Thymus (tissue), 11 donors: ENCODE measurements around the gene RPS16. TPM values are rescaled to one million over a fixed set of nuclear protein-coding genes. Genes with fewer than 3 reads are reported as not detected.
A peak's percentile ranks its signal among the peaks of the same experiment; 100 is the strongest.

Source experiments
- DNase-seq, 9 donors: peaks; one replicate each; pipeline ENCODE4 v3.0.0-alpha.2; 2013; ENCODE audit warnings: low spot score in 9 of 9, low read depth in 6 of 9, missing footprints in 1 of 9
- H3K27ac ChIP-seq, 2 donors: one replicate each; pipeline ENCODE4 v1.5.1; 2013; ENCODE audit warnings: control low read depth in 1 of 2, low read depth in 1 of 2, low read length in 1 of 2, mild to moderate bottlenecking in 1 of 2, moderate library complexity in 1 of 2
- H3K27me3 ChIP-seq, 2 donors: one replicate each; pipeline ENCODE4 v1.5.1; 2013; ENCODE audit warnings: low read length in 1 of 2; ENCODE audit not compliant: control insufficient read depth in 2 of 2, insufficient read depth in 1 of 2
- H3K36me3 ChIP-seq, 2 donors: one replicate each; pipeline ENCODE4 v1.5.1; 2013; ENCODE audit warnings: low read length in 1 of 2, mild to moderate bottlenecking in 1 of 2, moderate library complexity in 1 of 2; ENCODE audit not compliant: control insufficient read depth in 2 of 2, insufficient read depth in 2 of 2
- H3K4me1 ChIP-seq, 2 donors: one replicate each; pipeline ENCODE4 v1.5.1; 2013; ENCODE audit warnings: low read length in 2 of 2; ENCODE audit not compliant: control insufficient read depth in 2 of 2, insufficient read depth in 2 of 2
- H3K4me3 ChIP-seq, 2 donors: one replicate each; pipeline ENCODE4 v1.5.1; 2013; ENCODE audit warnings: low read length in 2 of 2, control low read depth in 1 of 2, mild to moderate bottlenecking in 1 of 2
- H3K9me3 ChIP-seq, 2 donors: one replicate each; pipeline ENCODE4 v1.5.1; 2013; ENCODE audit warnings: low read length in 1 of 2, mild to moderate bottlenecking in 1 of 2; ENCODE audit not compliant: control insufficient read depth in 2 of 2, insufficient read depth in 1 of 2
- WGBS: extraction: QIAGEN DNeasy Blood & Tissue Kit; methylation state at CpG from one replicate; pipeline ENCODE4 v1.1.7; 2013; 5-methylcytosine and 5-hydroxymethylcytosine counted together
- polyA plus RNA-seq: library from polyadenylated mRNA; stranded (reverse); fragments of 200-250 nt; gene quantifications from one replicate; pipeline ENCODE4 v1.2.3, GENCODE V29; 2013
- total RNA-seq: library from RNA; stranded (reverse); fragments of 120-200 nt; gene quantifications from one replicate; pipeline ENCODE4 v1.2.4, GENCODE V29; 2013
- donor health status: healthy.

RPS16 gene
- total and polyA plus RNA-seq, 2 donors = 788 to 3,143 TPM

DNA sequence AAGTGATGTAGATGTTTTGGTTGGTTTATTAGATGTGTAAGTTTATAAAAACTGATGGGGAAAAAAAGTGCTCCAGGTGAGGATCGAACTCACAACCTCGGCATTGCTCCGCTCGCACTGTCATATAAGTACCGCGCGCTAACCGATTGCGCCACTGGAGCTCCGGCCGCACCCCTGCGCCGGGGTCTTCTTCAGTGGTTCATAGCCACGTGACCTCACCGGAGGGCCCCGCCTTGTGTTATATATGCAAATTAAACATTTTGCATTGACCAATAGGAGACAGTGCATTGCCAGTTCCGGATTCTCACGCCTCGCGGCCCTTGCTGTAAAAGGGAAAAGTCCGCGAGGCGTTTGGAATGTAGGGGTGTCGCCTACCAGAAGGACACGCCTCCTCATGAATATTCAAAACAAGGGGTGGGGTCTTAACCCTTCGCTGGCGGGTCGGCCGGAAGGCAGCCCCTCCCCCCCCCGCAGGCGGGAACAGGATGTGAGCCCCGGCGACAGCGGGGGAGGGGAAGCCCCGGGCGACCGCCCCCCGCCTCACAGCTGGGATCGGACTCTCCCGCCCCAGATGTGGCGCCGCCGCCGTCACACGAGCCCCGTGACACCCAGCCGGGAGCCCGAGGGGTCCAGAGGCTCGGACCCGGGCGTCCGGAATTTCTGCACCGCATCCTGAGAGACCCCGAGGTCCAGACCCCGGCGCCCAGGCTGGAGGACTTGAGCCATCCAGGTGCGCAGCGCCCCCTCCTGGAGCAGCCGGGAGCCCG, 23.5 kb downstream of the RPS16 start, which contains the start of gene PLEKHG2:
TSS of gene PLEKHG2 (plus strand) at position 570 of the 767 bp plus-strand sequence. CDS start 1,418 bp downstream, outside the sequence.
- Histone ChIP-seq H3K36me3 (peaks cover 26 to 40% of the 10 kb centered on the region in 2 donors), H3K27ac (peak within 1 kb of the TSS; percentile 99 to 100), H3K9me3 (peaks cover 0 to 1% of the 10 kb centered on the region in 2 donors), H3K4me1 (peaks cover 22 to 57% of the 10 kb centered on the region in 2 donors), H3K27me3 (no peaks in the 10 kb centered on the region), H3K4me3 (peak within 1 kb of the TSS; percentile 73 to 99)
- under 1% methylated on average over 60 of the region's 60 CpGs for WGBS
- DNase-seq = peak; percentile 93 to 100 (median 99)

DNA sequence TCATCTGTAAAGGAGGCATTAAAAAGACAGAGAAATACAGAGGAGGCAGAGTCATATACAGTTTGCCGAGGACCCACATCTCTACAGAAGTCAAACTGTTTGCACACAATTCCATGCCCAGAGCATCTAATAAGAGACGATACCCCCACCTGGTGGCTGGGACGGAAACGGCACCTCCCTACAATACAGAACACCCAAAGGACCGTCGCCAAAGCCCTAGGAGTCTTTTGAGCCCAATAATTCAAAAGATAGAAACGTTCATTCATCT, 24.0 kb downstream of the RPS16 start:
- peaks cover 26 to 35% of the 10 kb centered on the region in 2 donors for H3K36me3 ChIP-seq
- peak overlapping the region; percentile 17 to 99 for H3K4me3 ChIP-seq
- H3K27me3 ChIP-seq = peaks cover 0 to 2% of the 10 kb centered on the region in 2 donors
- H3K4me1 ChIP-seq = peaks cover 22 to 62% of the 10 kb centered on the region in 2 donors
- peak overlapping the region; percentile 99 to 100 for H3K27ac ChIP-seq
- under 1% methylated on average over 7 of the region's 7 CpGs for WGBS
- DNase-seq = peak; percentile 80 to 97 (median 94)
- peaks cover 0 to 6% of the 10 kb centered on the region in 2 donors for H3K9me3 ChIP-seq

DNA sequence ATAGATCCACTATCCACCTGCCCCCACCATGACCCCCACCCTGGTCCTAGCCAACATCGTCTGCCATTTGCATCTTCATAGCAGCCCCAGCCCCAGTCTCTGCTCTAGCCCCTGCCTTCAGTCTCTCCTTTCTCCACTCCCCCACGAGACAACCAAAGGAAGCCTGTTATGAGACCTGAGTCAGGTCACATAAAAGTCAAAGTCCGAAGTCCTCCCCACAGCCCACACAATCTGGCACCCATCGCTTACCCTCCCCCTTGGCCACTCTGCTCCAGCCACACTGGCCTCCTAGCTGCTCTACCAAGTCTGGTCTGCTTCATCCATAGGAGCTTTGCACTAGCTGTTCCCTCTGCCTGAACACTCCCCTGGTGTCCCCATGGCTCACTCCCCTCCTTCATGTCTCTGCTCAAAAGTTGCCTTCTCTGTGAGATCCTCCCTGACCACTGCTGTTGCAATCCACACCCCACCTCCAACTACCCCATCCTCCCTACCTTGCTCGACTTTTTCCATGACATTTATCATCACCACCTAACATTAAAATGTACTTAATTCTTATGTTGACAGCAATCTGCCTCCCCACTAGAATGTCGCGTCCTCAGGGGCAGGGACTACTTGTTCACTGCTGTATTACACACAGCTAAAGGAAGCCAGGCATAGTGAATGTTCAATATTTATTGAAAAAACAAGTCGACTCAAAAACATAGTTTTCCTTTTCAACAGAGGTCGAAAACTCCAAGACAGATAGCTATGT, 24.5 kb downstream of the RPS16 start:
- H3K27ac ChIP-seq = peak overlapping the region; percentile 99 to 100
- peaks cover 22 to 62% of the 10 kb centered on the region in 2 donors for H3K4me1 ChIP-seq
- peaks cover 0 to 6% of the 10 kb centered on the region in 2 donors for H3K9me3 ChIP-seq
- H3K27me3 ChIP-seq = peaks cover 0 to 2% of the 10 kb centered on the region in 2 donors
- peak overlapping the region; percentile 17 to 99 for H3K4me3 ChIP-seq
- 49% methylated on average over 9 of the region's 9 CpGs for WGBS
- DNase-seq = no peak
- peaks cover 22 to 30% of the 10 kb centered on the region in 2 donors for H3K36me3 ChIP-seq

DNA sequence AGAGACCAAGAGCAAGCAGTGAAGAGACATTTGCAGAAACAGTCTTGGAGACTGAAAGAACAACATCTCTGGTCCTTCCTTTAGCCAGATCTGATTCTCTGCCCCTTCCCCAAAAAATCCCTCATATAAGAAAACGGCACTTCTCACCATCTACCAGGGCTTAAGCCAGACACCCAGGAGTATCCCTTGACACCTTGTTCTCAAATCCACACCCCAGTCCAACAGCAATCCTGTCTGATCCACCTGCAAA, 25.0 kb downstream of the RPS16 start:
- H3K9me3 ChIP-seq = peaks cover 0 to 6% of the 10 kb centered on the region in 2 donors
- peak overlapping the region; percentile 99 to 100 for H3K4me3 ChIP-seq
- peaks cover 24 to 67% of the 10 kb centered on the region in 2 donors for H3K4me1 ChIP-seq
- peak overlapping the region; percentile 99 to 100 for H3K27ac ChIP-seq
- H3K27me3 ChIP-seq = peaks cover 0 to 2% of the 10 kb centered on the region in 2 donors
- DNase-seq = no peak
- WGBS = 86% methylated on average over 1 of the region's 1 CpG
- peaks cover 17 to 25% of the 10 kb centered on the region in 2 donors for H3K36me3 ChIP-seq

DNA sequence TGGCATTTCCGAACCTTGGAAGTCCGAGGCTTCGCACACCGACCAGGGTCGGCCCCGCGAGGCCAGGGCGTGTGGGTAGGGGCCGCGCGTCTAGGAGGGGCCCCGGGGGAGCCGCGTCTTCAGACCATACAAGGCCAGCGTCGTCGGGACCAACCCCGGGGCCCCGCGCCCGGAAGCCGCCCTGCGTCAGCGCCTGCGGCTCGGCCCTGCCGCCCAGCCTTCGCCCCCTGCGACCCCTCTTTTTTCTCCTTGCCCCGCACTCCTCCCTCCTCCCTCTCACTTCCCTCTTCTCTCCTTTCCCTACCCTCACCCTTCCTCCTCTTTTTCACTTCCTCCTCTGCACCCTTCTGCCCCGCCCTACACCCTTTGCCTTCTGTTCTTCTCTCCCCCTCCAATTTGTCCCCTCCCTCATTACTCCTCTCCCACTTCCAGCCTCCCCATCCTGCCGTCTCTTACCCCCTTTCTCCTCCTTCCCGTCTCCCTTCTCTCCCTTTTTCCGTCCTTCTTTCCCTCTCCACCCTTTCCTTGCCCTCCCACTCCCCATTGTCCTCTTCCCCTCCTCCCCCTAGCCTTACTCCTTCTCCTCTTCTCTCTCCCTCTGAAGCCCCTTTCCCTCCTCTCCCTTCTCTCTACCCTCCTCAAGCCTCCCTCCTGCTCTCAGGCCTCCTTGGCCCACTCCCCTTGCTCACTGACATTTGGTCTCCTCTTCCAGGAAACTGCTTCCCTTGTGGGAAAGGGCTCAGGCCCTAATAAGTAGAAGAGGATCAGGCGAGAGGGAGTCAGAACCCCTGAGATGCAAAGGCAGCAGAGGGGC, 25.5 kb downstream of the RPS16 start:
- H3K36me3 ChIP-seq = peaks cover 15 to 19% of the 10 kb centered on the region in 2 donors
- peaks cover 0 to 6% of the 10 kb centered on the region in 2 donors for H3K9me3 ChIP-seq
- peak overlapping the region; percentile 99 to 100 for H3K4me3 ChIP-seq
- peak overlapping the region; percentile 99 to 100 for H3K27ac ChIP-seq
- peak in 3 of 9 donors; percentile 61 to 78 (median 63) for DNase-seq
- H3K27me3 ChIP-seq = peaks cover 0 to 2% of the 10 kb centered on the region in 2 donors
- H3K4me1 ChIP-seq = peaks cover 29 to 72% of the 10 kb centered on the region in 2 donors
- 5% methylated on average over 35 of the region's 35 CpGs for WGBS

DNA sequence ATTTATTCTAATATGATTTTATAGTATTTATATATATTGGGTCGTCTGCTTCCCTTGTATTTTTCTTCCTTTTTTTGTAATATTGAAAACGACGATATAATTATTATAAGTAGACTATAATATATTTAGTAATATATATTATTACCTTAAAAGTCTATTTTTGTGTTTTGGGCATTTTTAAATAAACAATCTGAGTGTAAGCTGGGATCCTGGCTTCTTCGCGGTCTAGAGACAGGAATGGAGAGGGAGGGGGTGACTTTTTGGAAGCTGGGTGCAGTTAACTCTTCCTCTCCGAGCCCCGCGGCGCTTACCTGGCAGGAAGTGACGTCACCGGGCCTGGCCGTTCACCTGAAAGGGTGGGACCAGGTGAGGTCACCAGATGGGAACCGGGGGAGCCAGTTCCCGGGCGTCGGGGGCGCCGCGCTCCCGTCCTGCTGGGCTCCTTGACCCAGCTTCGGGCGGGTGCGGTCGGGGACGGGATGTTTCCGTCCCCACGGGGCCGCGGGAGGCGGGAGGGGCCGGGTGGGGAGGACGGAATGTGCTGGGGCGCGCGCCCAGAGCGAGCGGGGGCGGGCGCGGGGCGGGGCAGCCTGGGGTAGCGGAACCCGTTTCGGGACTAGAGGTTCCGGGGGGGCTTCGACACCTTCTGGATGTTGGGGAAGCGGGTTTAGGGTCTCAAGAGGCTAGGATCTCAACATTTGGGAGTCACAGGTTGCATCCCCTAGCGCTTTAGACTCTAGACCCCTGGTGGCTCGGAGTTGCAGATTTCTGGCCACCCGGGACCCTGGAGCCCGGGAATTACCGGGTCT, 26.3 kb downstream of the RPS16 start:
- 3% methylated on average over 52 of the region's 52 CpGs for WGBS
- Histone ChIP-seq H3K4me3 (peak overlapping the region; percentile 99 to 100), H3K9me3 (peaks cover 0 to 6% of the 10 kb centered on the region in 2 donors), H3K4me1 (peaks cover 30 to 70% of the 10 kb centered on the region in 2 donors), H3K36me3 (peaks cover 15% of the 10 kb centered on the region in 2 donors), H3K27me3 (peaks cover 0 to 2% of the 10 kb centered on the region in 2 donors), H3K27ac (peak overlapping the region; percentile 99 to 100)
- peak in 5 of 9 donors; percentile 58 to 84 (median 70) for DNase-seq

DNA sequence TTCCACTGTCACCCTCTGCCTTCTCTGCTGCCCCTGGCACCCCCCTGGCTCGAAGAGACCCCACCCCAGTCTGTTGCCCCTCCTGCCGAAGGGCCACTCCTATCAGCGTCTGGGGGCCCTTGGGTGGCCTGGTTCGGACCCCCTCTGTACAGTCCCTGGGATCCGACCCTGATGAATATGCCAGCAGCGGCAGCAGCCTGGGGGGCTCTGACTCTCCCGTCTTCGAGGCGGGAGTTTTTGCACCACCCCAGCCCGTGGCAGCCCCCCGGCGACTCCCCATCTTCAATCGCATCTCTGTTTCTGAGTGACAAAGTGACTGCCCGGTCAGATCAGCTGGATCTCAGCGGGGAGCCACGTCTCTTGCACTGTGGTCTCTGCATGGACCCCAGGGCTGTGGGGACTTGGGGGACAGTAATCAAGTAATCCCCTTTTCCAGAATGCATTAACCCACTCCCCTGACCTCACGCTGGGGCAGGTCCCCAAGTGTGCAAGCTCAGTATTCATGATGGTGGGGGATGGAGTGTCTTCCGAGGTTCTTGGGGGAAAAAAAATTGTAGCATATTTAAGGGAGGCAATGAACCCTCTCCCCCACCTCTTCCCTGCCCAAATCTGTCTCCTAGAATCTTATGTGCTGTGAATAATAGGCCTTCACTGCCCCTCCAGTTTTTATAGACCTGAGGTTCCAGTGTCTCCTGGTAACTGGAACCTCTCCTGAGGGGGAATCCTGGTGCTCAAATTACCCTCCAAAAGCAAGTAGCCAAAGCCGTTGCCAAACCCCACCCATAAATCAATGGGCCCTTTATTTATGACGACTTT, 27.1 kb downstream of the RPS16 start:
- Histone ChIP-seq H3K36me3 (peaks cover 15% of the 10 kb centered on the region in 2 donors), H3K4me3 (peak overlapping the region; percentile 99 to 100), H3K9me3 (peaks cover 0 to 6% of the 10 kb centered on the region in 2 donors), H3K4me1 (peaks cover 31 to 69% of the 10 kb centered on the region in 2 donors), H3K27ac (peak overlapping the region; percentile 100), H3K27me3 (peaks cover 0 to 2% of the 10 kb centered on the region in 2 donors)
- 75% methylated on average over 20 of the region's 20 CpGs for WGBS
- DNase-seq = peak in 1 of 9 donors; percentile 27
